DOHH2 (cell line): Measurements from ENCODE around the gene LGR5.

Experiments used
- EZH2phosphoT487 ChIP-seq: fragments of 200-600 bp; sonication (generic); IDR thresholded peaks from 2 replicates; pipeline ENCODE4 v1.6.1; 2017; ENCODE audit warnings: borderline replicate concordance, mild to moderate bottlenecking, antibody characterized with exemption, low read length, moderate library complexity, mixed read lengths
- TF ChIP-seq, protein P1 (sequence below): fragments of 200-600 bp; sonication (generic); IDR thresholded peaks from one replicate; pipeline ENCODE4 v1.5.1; 2014; ENCODE audit warnings: antibody characterized with exemption, mild to moderate bottlenecking, low read depth, low read length; ENCODE audit not compliant: poor library complexity, severe bottlenecking

GRCh38 chr12:71551529-71551928 is 111.9 kb downstream of the LGR5 start:
- TF ChIP-seq, protein P1, sequence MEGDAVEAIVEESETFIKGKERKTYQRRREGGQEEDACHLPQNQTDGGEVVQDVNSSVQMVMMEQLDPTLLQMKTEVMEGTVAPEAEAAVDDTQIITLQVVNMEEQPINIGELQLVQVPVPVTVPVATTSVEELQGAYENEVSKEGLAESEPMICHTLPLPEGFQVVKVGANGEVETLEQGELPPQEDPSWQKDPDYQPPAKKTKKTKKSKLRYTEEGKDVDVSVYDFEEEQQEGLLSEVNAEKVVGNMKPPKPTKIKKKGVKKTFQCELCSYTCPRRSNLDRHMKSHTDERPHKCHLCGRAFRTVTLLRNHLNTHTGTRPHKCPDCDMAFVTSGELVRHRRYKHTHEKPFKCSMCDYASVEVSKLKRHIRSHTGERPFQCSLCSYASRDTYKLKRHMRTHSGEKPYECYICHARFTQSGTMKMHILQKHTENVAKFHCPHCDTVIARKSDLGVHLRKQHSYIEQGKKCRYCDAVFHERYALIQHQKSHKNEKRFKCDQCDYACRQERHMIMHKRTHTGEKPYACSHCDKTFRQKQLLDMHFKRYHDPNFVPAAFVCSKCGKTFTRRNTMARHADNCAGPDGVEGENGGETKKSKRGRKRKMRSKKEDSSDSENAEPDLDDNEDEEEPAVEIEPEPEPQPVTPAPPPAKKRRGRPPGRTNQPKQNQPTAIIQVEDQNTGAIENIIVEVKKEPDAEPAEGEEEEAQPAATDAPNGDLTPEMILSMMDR, result peak; percentile 33
- TF ChIP-seq EZH2phosphoT487, result no peak
